ENCODE data around the gene DCST2.

DNA sequence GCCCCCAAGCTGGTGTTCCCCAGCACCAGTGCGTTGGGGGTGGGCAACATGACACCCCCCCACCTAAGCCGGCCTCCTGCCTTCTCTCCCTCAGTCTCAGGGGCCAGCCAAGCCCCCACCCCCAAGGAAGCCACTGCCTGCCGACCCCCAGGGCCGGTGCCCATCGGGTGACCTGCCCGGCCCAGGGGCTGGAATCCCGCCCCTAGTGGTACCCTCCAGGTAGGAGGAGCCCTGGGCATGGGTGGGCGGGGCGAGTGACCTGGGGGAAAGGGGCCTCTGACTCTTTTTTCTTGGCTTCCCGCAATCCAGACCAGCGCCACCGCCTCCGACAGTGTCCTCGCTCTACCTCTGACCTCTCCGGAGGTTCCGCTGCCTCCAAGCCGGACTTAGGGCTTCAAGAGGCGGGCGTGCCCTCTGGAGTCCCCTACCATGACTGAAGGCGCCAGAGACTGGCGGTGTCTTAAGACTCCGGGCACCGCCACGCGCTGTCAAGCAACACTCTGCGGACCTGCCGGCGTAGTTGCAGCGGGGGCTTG, 28.6 kb upstream of the DCST2 start:
- no peak for TF ChIP-seq POLR2A (IDR thresholded peaks at IDR 0.05)
- TF ChIP-seq, protein P1, sequence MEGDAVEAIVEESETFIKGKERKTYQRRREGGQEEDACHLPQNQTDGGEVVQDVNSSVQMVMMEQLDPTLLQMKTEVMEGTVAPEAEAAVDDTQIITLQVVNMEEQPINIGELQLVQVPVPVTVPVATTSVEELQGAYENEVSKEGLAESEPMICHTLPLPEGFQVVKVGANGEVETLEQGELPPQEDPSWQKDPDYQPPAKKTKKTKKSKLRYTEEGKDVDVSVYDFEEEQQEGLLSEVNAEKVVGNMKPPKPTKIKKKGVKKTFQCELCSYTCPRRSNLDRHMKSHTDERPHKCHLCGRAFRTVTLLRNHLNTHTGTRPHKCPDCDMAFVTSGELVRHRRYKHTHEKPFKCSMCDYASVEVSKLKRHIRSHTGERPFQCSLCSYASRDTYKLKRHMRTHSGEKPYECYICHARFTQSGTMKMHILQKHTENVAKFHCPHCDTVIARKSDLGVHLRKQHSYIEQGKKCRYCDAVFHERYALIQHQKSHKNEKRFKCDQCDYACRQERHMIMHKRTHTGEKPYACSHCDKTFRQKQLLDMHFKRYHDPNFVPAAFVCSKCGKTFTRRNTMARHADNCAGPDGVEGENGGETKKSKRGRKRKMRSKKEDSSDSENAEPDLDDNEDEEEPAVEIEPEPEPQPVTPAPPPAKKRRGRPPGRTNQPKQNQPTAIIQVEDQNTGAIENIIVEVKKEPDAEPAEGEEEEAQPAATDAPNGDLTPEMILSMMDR (IDR thresholded peaks at IDR 0.05): no peak
